GM12875 (cell line): ENCODE measurements around the gene EIF2A.

Experiments used
- H3K4me3 ChIP-seq: one replicate; pipeline ENCODE4 v1.5.1; 2011; ENCODE audit warnings: low read depth, low read length, control low read depth
- TF ChIP-seq, protein P1 (sequence below): IDR thresholded peaks from 2 replicates; pipeline ENCODE4 v1.5.1; 2011; ENCODE audit warnings: low read depth, mild to moderate bottlenecking, control low read depth, inconsistent platforms, low read length, moderate library complexity, borderline replicate concordance; ENCODE audit not compliant: insufficient read depth

EIF2A gene

DNA sequence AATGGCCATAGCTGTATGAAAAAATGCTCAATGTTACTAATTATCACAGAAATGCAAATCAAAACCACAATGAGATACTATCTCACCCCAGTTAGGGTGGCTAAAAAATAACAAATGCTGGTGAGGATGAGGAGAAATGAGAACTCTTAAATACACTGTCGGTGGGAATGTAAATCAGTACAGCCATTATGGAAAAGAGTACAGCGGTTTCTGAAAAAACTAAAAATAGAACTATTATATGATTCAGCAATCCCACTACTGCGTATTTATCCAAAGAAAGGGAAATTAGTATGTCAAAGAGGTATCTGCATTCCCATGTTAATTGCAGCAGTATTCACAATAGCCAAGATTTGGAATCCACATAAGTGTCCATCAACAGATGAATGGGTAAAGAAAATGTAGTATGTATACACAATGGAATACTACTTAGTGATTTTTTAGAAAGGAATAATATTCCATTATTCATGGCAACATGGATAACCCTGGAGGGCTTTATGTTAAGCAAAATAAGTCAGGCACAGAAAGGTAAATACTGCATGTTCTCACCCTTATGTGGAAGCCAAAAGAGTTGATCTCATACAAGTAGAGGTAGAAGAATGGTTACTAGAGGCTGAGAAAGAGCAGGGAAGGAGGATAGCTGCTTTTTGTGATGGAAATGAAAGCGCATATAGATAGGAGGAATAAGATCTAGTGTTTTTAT is 35.3 kb upstream of the EIF2A start:
- no peak overlapping the region for H3K4me3 ChIP-seq
- TF ChIP-seq, protein P1, sequence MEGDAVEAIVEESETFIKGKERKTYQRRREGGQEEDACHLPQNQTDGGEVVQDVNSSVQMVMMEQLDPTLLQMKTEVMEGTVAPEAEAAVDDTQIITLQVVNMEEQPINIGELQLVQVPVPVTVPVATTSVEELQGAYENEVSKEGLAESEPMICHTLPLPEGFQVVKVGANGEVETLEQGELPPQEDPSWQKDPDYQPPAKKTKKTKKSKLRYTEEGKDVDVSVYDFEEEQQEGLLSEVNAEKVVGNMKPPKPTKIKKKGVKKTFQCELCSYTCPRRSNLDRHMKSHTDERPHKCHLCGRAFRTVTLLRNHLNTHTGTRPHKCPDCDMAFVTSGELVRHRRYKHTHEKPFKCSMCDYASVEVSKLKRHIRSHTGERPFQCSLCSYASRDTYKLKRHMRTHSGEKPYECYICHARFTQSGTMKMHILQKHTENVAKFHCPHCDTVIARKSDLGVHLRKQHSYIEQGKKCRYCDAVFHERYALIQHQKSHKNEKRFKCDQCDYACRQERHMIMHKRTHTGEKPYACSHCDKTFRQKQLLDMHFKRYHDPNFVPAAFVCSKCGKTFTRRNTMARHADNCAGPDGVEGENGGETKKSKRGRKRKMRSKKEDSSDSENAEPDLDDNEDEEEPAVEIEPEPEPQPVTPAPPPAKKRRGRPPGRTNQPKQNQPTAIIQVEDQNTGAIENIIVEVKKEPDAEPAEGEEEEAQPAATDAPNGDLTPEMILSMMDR, result no peak

DNA sequence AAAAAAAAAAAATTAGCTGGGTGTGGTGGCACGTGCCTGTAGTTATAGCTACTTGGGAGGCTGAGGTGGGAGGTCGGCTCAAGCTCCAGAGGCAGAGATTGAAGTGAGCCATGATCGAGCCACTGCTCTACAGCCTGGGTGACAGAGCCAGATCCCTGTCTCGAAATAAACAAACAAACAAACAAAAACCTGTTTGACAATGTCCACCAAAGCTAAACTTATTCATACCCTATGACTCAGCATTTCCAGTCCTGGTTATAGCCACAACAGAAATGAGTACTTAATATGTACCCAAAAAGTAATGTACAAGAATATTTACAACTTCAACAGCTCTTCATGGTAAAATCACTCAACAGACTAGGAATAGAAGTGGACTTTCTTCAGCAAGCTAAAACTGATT is 31.4 kb upstream of the EIF2A start:
- TF ChIP-seq, protein P1, result no peak
- no peak overlapping the region for H3K4me3 ChIP-seq

DNA sequence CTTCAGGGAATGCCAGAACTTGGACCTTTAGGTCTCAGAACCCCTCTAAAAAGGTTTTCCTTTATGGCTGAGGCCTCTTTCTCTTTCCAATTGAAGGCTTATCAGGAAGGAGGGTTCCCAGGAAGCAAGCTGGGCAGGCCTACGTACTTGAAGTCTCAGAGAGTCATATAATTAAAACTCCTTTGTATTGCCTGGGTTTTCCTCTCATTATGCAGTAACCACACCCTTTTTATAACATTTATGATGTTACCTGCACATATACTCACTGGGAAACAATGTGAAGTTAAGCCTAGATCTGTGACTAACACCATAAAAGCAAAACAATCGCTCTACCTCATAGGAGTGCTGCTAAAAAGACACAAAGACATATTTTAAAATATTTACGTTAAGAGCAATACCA is 27.6 kb upstream of the EIF2A start:
- TF ChIP-seq, protein P1, result no peak
- H3K4me3 ChIP-seq, result no peak overlapping the region

DNA sequence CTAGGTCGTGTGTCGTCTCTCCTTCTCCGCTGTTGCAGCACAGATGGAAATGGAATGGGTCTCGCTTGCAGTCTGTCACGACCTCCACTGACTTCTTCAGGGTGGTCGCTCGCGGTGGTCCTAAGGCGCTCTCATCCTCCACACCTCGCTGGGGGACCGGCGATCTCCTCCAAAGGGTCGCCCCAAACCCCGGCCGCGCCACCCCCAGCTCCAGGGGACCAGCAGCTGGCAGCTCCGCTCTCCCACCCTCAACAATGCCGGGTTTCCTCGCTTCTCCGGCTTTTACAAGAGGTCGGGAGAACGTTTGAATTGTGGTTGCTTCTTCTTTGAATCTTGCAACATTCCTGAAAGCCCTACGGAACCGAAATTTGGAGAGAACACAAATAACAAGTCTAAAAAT is 26.2 kb upstream of the EIF2A start:
- H3K4me3 ChIP-seq, result no peak overlapping the region
- TF ChIP-seq, protein P1, result no peak

DNA sequence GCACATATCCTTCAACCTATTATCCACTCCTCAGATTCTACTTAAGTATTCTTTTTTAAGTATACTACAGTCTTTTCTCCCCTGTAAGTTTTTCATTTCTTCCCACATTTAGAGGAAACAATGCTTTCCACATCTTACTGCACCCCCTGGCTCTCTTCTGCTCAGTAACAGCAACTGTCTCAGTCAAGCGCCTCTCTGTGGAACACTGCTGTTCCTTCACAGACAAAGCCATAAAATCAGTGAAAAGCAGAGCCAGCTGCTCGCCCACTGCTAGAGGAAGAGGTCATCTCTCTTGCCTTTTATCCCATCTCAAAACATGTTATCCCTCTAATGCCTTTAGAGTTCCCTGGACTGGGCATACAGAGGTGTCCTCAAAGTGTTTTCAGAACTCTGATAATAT is 25.1 kb upstream of the EIF2A start:
- TF ChIP-seq, protein P1, result no peak
- no peak overlapping the region for H3K4me3 ChIP-seq

DNA sequence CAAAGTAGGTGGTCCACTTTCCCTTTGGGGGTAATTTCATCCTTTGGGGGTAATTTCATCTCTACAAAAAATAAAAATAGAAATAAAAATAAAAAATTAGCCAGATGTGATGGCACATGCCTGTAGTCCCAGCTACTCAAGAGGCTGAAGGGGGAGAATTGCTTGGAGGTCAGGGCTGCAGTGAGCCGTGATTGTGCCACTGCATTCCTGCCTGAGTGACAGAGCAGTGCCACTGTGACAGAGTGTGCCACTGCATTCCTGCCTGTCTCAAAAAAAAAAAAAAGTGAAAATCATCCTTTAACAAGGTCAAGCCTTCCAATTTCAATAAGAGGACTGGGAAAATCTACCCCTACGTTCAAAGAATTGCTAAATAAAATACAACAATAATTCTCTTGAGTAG is 23.0 kb upstream of the EIF2A start:
- TF ChIP-seq, protein P1, result no peak
- no peak overlapping the region for H3K4me3 ChIP-seq

DNA sequence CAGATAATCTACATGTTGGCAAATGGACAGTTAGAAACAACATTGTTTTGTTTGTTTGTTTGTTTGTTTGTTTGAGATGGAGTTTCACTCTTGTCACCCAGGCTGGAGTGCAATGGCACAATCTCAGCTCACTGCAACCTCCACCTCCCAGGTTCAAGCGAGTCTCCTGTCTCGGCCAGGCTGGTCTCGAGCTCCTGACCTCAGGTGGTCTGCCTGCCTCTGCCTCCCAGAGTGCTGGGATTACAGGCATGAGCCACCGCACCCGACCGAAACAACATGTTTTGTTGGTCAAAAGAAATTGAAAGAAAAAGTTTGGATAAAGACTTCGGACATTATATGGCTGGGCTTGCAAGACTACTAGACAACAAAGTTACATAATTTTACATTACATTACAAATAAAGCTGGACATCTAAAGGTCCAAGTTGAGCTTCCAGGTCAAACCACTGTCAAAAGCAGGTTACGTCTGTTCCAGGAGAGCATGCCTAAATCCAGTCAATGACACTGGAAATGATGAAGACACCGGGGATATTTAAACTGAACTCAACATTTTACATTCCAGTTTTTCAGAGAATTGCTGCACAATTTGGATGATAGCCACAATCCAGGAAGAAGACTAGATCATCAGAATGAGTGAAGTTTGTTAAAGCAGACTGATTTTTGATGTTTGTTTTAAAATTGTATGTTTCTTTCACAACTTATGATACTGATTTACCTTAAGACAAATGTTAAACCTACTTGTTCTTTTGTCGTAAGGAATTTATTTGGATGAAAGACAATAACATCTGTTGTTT is 18.9 kb upstream of the EIF2A start:
- H3K4me3 ChIP-seq, result no peak overlapping the region
- TF ChIP-seq, protein P1, result no peak
